ENCODE data around the gene SUPT16H. TPM values are rescaled to one million over a fixed set of nuclear protein-coding genes. Genes with fewer than 3 reads are reported as not detected.
A peak's percentile ranks its signal among the peaks of the same experiment; 100 is the strongest.

The SUPT16H gene
- polyA plus RNA-seq, 4 donors = 127 to 157 (median 151) TPM

- DNase-seq (ENCODE audit: low read depth in 4 of 4, low spot score in 3 of 4) = no peak
Observed at GRCh38 chr14:21369949-21370679, 13.7 kb downstream of the SUPT16H start.

GRCh38 chr14:21367582-21368144 is 16.2 kb downstream of the SUPT16H start:
- no peak for DNase-seq (ENCODE audit: low read depth in 4 of 4, low spot score in 3 of 4)

- DNase-seq (ENCODE audit: low read depth in 4 of 4, low spot score in 3 of 4) = no peak
Observed at GRCh38 chr14:21356511-21356910, 27.3 kb downstream of the SUPT16H start.

DNA sequence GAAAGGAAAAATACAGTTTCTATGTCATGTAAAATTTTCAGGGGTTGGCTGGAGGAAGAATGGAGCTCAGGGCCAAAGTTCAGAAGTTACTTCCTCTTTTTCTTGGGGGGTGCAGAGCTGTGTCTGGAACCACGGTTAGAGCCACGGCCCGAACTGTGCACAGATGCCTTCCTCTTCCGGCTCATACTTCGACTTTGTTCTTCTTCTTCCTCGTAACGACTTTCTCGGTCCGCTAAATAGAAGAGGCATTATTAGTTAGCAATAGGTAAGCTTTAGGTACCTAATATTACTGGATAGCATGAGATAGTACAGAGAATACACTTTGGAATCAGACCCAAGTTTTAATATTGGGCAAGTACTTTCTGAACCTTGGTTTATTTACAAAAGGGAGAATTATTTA is 31.2 kb downstream of the SUPT16H start:
- DNase-seq (ENCODE audit: low read depth in 4 of 4, low spot score in 3 of 4) = no peak

GRCh38 chr14:21350539-21350938 is 33.3 kb downstream of the SUPT16H start:
- no peak for DNase-seq (ENCODE audit: low read depth in 4 of 4, low spot score in 3 of 4)

- DNase-seq (ENCODE audit: low read depth in 4 of 4, low spot score in 3 of 4) = no peak
Observed at GRCh38 chr14:21347201-21347600, 36.6 kb downstream of the SUPT16H start.

DNA sequence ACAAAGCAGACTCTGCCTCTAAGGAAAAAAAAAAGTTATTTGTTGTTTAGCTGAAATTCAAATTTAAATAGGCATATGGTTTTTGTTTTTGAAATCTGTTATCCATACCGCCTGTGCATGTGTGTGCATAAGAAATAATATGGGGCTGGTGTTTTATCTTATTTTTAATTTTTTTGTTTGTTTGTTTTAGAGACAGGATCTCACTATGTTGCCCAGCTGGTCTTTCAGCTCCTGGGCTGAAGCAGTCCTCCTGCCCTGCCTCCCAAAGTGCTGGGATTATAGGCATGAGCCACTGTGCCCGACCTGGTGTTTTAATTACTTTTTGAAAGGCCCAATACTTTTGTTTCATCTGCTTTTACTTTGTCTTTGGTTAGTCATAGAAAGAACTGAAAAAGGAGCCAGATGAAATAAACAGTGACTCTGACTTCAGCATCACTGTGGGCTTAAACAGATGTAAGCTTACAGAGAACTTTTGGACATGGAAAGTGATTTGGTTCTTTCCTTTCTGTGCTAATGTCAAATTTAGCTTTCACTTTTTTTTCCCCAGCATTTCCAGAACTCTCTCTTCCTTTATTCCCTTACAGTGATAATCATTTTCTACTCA is 37.2 kb downstream of the SUPT16H start:
- DNase-seq (ENCODE audit: low read depth in 4 of 4, low spot score in 3 of 4) = no peak

DNA sequence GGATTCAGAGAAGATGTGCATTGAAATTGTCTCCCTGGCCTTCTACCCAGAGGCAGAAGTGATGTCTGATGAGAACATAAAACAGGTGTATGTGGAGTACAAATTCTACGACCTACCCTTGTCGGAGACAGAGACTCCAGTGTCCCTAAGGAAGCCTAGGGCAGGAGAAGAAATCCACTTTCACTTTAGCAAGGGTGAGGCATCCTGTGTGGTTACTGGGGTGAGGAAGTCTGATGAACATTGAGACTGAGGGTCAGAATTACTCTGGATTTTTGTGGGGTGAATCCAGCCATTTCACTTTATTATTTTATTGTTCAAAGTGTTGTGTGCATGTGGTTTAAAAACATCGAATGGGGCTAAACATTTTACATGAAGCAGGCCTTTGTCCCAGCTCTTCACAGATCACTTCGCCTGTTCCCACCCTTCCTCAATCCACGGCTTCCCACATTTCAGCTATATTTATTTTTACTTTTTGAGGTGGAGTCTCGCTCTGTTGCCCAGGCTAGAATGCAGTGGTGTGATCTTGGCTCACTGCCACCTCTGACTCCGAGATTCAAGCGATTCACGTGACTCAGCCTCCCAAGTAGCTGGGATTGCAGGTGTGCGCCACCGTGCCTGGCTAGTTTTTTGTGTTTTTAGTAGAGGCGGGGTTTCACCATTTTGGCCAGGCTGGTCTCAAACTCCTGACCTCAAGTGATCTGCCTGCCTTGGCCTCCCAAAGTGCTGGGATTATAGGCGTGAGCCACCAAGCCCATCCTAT is 40.6 kb downstream of the SUPT16H start:
- DNase-seq (ENCODE audit: low read depth in 4 of 4, low spot score in 3 of 4) = no peak

- DNase-seq (ENCODE audit: low read depth in 4 of 4, low spot score in 3 of 4) = no peak
Observed at GRCh38 chr14:21334202-21334906, 49.5 kb downstream of the SUPT16H start.

DNA sequence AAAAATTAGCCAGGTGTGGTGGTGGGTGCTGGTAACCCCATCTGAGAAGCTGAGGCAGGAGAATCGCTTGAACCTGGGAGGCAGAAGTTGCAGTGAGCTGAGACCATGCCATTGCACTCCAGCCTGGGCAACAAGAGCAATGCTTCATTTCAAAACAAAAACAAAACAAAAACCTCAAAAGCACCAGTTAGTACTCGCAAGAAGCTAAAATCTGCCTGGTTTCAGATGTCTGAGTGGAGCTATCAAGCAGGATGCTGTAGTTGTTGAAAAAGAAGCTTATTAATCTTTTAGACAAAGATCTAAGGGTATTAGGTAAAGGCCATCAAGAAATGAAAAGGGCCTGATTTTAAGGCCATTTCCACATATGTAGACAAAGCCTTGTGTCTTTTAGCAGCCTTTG is 50.9 kb downstream of the SUPT16H start:
- DNase-seq (ENCODE audit: low read depth in 4 of 4, low spot score in 3 of 4) = no peak

- DNase-seq (ENCODE audit: low read depth in 4 of 4, low spot score in 3 of 4) = no peak
Observed at GRCh38 chr14:21326972-21327371, 56.8 kb downstream of the SUPT16H start.

GRCh38 chr14:21322716-21323115 is 61.1 kb downstream of the SUPT16H start:
- no peak for DNase-seq (ENCODE audit: low read depth in 4 of 4, low spot score in 3 of 4)

DNA sequence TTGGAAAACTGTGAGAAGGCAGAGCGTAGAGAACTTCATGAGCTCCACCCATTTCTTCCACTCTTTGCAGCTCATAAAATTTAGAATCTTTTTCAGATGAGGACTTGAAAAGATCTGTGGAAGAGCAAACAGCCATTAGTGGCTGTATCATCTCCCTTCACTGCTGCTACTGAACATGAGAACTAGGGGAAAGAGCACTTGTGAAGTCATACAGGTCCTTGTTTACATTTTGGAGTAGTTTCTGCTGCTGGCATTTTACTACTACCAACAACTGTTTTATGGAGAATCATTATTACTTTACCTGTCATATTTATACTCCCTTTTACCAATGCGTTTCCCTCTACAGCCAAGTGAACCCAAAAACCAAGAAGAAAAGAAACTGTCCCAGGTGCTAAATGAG is 62.9 kb downstream of the SUPT16H start:
- DNase-seq (ENCODE audit: low read depth in 4 of 4, low spot score in 3 of 4) = no peak

DNA sequence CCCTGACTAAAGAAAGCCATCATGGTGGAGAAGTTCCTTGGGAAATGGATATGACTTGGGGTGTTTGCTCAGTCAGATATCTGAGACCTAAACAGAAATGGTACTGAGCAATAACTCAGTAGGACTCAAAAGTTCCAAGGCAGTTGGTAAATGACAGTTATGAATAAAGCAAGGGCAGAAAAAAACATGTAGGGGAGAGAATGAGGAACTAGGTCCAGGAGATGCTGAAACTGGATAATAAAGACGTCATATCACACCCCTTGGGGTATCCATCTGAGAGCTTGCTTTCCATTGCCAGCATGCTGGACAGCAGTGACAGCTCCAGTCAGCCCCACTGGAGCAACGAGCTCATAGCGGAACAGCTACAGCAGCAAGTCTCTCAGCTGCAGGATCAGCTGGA is 66.4 kb downstream of the SUPT16H start:
- DNase-seq (ENCODE audit: low read depth in 4 of 4, low spot score in 3 of 4) = no peak

DNA sequence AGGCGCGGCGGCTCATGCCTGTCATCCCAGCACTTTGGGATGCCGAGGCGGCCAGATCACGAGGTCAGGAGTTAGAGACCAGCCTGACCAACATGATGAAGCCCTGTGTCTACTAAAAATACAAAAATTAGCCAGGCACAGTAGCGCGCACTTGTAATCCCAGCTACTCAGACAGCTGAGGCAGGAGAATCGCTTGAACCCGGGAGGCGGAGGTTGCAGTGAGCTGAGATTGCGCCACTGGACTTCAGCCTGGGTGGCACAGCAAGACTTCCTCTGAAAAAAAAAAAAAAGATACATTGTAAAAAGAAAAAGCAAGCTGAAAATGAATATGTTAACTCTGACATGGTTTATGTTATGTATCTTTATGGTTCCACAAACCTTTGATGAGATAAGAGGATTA is 70.3 kb downstream of the SUPT16H start:
- DNase-seq (ENCODE audit: low read depth in 4 of 4, low spot score in 3 of 4) = no peak

- DNase-seq (ENCODE audit: low read depth in 4 of 4, low spot score in 3 of 4) = no peak
Observed at GRCh38 chr14:21311614-21312013, 72.2 kb downstream of the SUPT16H start.

DNA sequence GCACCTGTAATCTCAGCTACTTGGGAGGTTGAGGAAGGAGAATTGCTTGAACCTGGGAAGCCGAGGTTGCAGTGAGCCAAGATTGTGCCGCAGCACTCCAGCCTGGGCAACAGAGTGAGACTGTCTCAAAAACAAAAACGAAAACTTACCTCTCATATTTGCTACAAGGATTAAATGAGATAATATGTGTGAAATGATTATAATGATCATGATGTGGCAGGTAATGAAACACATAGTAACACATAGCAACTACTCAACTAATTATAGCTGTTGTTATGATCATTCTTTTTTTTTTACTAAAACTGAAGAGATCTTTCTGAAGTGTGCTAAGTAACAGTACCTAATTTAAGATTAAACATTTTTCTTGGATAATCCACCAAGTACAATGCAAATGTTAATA is 73.9 kb downstream of the SUPT16H start:
- no peak for DNase-seq (ENCODE audit: low read depth in 4 of 4, low spot score in 3 of 4)

GRCh38 chr14:21309238-21309636 is 74.6 kb downstream of the SUPT16H start:
- no peak for DNase-seq (ENCODE audit: low read depth in 4 of 4, low spot score in 3 of 4)

DNA sequence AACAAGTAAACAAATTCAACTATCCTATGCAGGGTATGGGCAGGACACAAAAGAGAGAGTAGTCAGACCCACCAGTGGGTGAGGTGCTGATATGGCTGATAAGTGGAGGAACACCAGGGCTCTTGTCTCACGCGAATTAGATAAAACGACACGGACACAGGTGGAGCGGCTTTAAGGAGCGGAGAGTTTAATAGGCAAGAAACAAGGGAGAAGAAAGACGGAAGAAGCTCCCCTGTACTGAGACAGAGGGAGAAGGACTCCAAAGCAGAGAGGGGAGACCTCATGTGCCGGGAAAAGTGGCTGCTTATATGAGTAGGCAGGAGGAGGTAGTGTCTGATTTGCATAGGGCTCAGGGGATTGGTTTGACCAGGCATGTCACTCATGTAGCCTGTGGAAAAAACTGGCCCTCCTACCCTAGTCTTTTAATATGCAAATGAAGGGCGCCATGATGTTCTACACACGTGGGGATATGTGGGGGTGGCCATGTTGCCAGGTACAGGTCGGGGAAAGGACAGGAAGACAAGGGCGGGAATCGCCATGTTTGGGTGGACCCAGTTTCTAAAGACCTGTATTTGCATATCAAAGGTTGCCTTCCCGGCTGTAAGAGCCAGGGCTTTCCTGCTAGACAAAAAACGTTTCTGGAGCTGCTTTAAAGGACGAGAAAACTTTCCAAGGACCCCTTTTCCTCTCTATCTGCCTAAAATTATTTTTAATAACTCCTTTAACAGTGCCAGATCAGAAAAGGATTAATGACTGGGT is 75.2 kb downstream of the SUPT16H start:
- DNase-seq (ENCODE audit: low read depth in 4 of 4, low spot score in 3 of 4) = peak; percentile 47 to 82 (median 80)

GRCh38 chr14:21308132-21308478 is 75.7 kb downstream of the SUPT16H start:
- no peak for DNase-seq (ENCODE audit: low read depth in 4 of 4, low spot score in 3 of 4)

Data from right renal pelvis (tissue), 4 donors.